ENCODE results near the gene NMT1. TPM values are rescaled to one million over a fixed set of nuclear protein-coding genes. Genes with fewer than 3 reads are reported as not detected.

Gene NMT1
- total and polyA plus RNA-seq, 2 of the 13 experiments (the other 11 are each of a cell fraction or from before 2014, with no cell fraction given) = 75.7 to 142 TPM

- TF ChIP-seq HMG20A (CRISPR knock-in tag; IDR thresholded peaks at IDR 0.05; ENCODE audit: borderline replicate concordance) (no peak), SATB2 (CRISPR knock-in tag; IDR thresholded peaks at IDR 0.05) (0 out of 2 replicates have a peak, but pooled peaks have one; percentile 20), ZNF138 (CRISPR knock-in tag; IDR thresholded peaks at IDR 0.05; ENCODE audit: low read depth) (no peak), KDM1A (CRISPR knock-in tag; IDR thresholded peaks at IDR 0.05) (no peak), TAF15 (IDR thresholded peaks at IDR 0.05; ENCODE audit: low read depth, low read length, poor library complexity, severe bottlenecking) (peak; percentile 4), ZBTB3 (CRISPR knock-in tag; IDR thresholded peaks at IDR 0.05; ENCODE audit: borderline replicate concordance, low read depth) (no peak)
These were observed 71.1 kb downstream of the NMT1 start, which contains the start of gene PLCD3 (continued) for GRCh38 chr17:45132320-45132571.

GRCh38 chr17:45132572-45133463, 71.7 kb downstream of the NMT1 start:
- H4K20me1 ChIP-seq (ENCODE audit: insufficient read depth, low read length) = no peaks in the 10 kb centered on the region
- peaks cover 66% of the 10 kb centered on the region for H3K4me1 ChIP-seq (ENCODE audit: insufficient read depth, low read length)
- ChIA-PET CTCF (ENCODE audit: low intra/inter-chr PET ratio, low total read pairs) (interaction anchor here (0.7 to 4.9 kb wide), 11 partner anchors 9 to 213 kb away, joined by 3 to 303 read pairs (median 4); no protein-coding TSS in a partner anchor), POLR2A (interaction anchor here (1.4 to 1.7 kb wide), 4 partner anchors 9 to 71 kb away, joined by 4 to 14 read pairs (median 8); partner anchors contain the start of genes HEXIM1, HEXIM2 and NMT1)
- peak overlapping the region; percentile 65 for H3K27ac ChIP-seq (ENCODE audit: extremely low read length, insufficient read depth, low read length)
- 27% methylated on average over 40 of the region's 71 CpGs for WGBS (ENCODE audit: low lambda C conversion rate)
- no peak overlapping the region for H2AFZ ChIP-seq (ENCODE audit: low read length)
- intact Hi-C loops (cut with micrococcal nuclease; ENCODE audit: unreplicated experiment) (loop anchor here (2.0 kb wide), 1 partner anchor 34 kb away; no protein-coding TSS in a partner anchor), in situ Hi-C loops (cut with HindIII; ENCODE audit: extremely low pct_ligation_motif_present, low pct_unique_long_range_greater_than_20kb) (loop anchor here (5.0 to 10.0 kb wide), 2 partner anchors 36 to 242 kb away; no protein-coding TSS in a partner anchor)
- no peaks in the 10 kb centered on the region for H3K9me3 ChIP-seq (ENCODE audit: low read length)
- no peaks in the 10 kb centered on the region for H3K27me3 ChIP-seq (ENCODE audit: control insufficient read depth in 1 of 2, insufficient read depth in 2 of 2, low read length in 2 of 2)
- peak overlapping the region; percentile 97 for H3K4me2 ChIP-seq (ENCODE audit: low read depth, low read length)
- FAIRE-seq = no peak
- peaks cover 20% of the 10 kb centered on the region for H3K79me2 ChIP-seq (ENCODE audit: insufficient read depth, low read length)
- peak overlapping the region; percentile 75 for H3K9ac ChIP-seq (ENCODE audit: insufficient read depth, low read depth, low read length)
- BruUV-seq (replicated peaks) = TSS peak; percentile 25
- peak overlapping the region; percentile 77 to 95 (median 92) for H3K4me3 ChIP-seq (replicated peaks in 1 of 3; ENCODE audit: insufficient read depth in 1 of 3, low read depth in 2 of 3, low read length in 3 of 3)
- H3K36me3 ChIP-seq (replicated peaks in 1 of 2; ENCODE audit: control insufficient read depth in 1 of 2, insufficient read depth in 2 of 2, low read length in 2 of 2) = peaks cover 1 to 2% of the 10 kb centered on the region in 2 experiments; a peak in 3 of 5 replicates
- DNase-seq (ENCODE audit: low spot score) = peak; percentile 66
- peak; percentile 25 for ATAC-seq
- TF ChIP-seq PITX1 (CRISPR knock-in tag; IDR thresholded peaks at IDR 0.05) (peak; percentile 65), POGK (CRISPR knock-in tag; conservative IDR thresholded peaks at IDR 0.05) (peak; percentile 34; the same call in 1 of the 2 replicates), TAF1 (CRISPR knock-in tag; IDR thresholded peaks at IDR 0.05) (peak; percentile 67; the same call in 1 of the 2 replicates), PCBP1 (IDR thresholded peaks at IDR 0.05; ENCODE audit: borderline replicate concordance, low read depth, low read length) (peak; percentile 45; the same call in 1 of the 2 replicates), ZNF431 (CRISPR knock-in tag; IDR thresholded peaks at IDR 0.05; ENCODE audit: borderline replicate concordance, low read depth) (no peak), SAP130 (CRISPR knock-in tag; IDR thresholded peaks at IDR 0.05; ENCODE audit: low read depth) (peak; percentile 59; the same call in 1 of the 2 replicates), ZNF747 (CRISPR knock-in tag; IDR thresholded peaks at IDR 0.05; ENCODE audit: borderline replicate concordance) (0 out of 2 replicates have a peak, but pooled peaks have one; percentile 25), KLF11 (CRISPR knock-in tag; IDR thresholded peaks at IDR 0.05) (peak; percentile 29; the same call in 1 of the 2 replicates), ZMYM3 (CRISPR knock-in tag; IDR thresholded peaks at IDR 0.05) (peak; percentile 65), ZSCAN31 (CRISPR knock-in tag; IDR thresholded peaks at IDR 0.05; ENCODE audit: low read depth) (peak; percentile 65; the same call in 1 of the 2 replicates), ARHGAP35 (CRISPR knock-in tag; IDR thresholded peaks at IDR 0.05; ENCODE audit: borderline replicate concordance) (0 out of 2 replicates have a peak, but pooled peaks have one; percentile 36), ZNF460 (CRISPR knock-in tag; IDR thresholded peaks at IDR 0.05; ENCODE audit: borderline replicate concordance) (peak; percentile 24; the same call in 1 of the 2 replicates), RCOR2 (CRISPR knock-in tag; IDR thresholded peaks at IDR 0.05) (no peak), ZNF253 (CRISPR knock-in tag; IDR thresholded peaks at IDR 0.05; ENCODE audit: borderline replicate concordance) (no peak), SIN3A (IDR thresholded peaks at IDR 0.05; ENCODE audit: borderline replicate concordance, low read depth, low read length) (peak; percentile 50; the same call in 1 of the 2 replicates), NR3C1 (CRISPR knock-in tag; IDR thresholded peaks at IDR 0.05) (no peak)

Measured in HepG2 (cell line).